Measurements from ENCODE around the gene CLNK.
A peak's percentile ranks its signal among the peaks of the same experiment; 100 is the strongest.

Gene CLNK

DNA sequence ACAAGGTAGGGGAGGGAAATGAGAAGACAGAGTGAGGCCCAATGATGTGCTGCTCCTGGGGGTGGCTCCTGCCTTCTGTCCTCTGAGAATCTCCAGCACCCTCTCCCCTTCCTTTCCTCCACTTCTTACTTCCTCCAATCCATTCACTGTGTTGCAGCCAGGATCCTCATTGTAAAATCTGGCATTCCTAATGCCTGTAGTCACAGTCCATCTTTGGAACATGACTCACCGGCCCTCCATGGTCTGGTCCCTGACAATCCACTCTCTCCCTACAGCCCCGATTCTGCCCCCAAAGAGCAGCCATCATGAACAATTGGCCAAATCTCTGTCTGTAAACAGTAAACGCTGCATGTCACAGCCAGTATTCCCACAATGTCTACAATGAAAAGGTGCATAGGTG lies 72.9 kb downstream of the CLNK start:
- no peak for DNase-seq (ENCODE audit: low read depth in 2 of 2)

GRCh38 chr4:10608501-10609219 lies 75.9 kb downstream of the CLNK start:
- no peak for DNase-seq (ENCODE audit: low read depth in 2 of 2)

DNA sequence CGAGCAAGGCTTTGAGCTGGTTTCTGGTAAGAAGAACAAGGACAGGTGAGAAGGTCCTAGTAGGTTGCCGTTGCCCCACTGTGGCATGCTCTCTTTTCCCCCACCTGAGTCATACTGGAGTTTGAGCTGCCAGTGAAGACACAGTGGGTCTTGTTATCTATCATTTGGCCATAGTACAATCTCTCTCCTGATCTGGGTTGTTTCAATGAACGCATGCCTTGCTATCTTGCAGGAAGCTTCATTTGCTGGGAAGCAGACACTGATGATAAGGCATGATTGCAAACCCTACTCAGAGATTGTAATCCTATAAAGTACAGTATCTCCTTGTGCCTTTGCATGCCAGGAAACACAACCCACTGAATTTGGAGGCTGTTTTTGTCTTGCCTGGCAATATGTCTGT lies 77.4 kb downstream of the CLNK start:
- no peak for DNase-seq (ENCODE audit: low read depth in 2 of 2)

DNA sequence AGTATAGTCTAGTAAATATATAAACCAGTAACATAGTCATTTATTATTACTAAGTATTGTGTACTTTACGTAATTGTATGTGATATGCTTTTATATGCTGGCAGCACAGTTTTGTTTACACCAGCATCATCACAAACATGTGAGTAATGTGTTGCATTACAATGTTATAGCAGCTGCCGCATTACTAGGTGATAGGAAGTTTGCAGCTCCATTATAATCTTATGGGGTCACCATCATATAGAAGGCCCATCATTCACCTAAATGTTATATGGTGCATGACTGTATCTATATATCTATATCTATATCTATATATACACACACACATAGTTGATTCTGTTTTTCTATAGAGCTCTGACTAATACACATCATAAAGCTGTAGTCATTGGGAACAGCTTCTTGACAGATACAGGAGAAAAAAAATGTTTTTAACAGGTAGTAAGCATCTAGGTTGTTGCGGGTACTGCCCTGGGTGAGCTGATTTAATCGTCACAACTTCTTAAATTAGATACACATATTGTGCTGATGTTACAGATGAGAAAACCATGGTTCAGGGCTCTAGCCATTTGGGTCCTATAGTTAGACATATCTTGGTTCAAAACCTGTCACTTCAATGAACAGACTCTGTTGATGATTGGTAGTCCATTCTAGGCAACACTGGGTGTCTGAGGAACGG lies 77.9 kb downstream of the CLNK start:
- no peak for DNase-seq (ENCODE audit: low read depth in 2 of 2)

GRCh38 chr4:10605746-10606482 lies 78.7 kb downstream of the CLNK start:
- DNase-seq (ENCODE audit: low read depth in 2 of 2) = no peak

- no peak for DNase-seq (ENCODE audit: low read depth in 2 of 2)
Measured at GRCh38 chr4:10605031-10605430, 79.5 kb downstream of the CLNK start.

- no peak for DNase-seq (ENCODE audit: low read depth in 2 of 2)
Measured at GRCh38 chr4:10599574-10599973, 85.0 kb downstream of the CLNK start.

DNA sequence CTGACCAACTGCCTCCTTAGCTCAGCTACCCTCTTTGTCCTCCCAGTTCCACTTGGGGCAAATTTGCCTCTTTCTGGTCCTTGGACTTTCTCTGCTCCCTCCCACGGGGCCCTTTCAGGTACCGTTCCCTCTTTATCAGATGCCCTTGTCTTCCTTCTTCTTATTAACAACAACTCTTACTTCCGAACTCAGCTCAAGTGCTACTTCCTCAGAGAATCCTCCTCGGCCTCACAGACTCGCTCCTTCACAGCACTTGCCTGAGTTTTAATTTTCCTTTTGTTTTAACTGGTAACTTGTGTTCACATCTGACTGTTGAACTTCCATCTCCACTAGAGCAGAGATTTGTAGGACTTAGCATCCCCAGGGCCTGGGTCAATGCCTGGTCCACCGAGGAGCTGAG lies 85.7 kb downstream of the CLNK start:
- no peak for DNase-seq (ENCODE audit: low read depth in 2 of 2)

DNA sequence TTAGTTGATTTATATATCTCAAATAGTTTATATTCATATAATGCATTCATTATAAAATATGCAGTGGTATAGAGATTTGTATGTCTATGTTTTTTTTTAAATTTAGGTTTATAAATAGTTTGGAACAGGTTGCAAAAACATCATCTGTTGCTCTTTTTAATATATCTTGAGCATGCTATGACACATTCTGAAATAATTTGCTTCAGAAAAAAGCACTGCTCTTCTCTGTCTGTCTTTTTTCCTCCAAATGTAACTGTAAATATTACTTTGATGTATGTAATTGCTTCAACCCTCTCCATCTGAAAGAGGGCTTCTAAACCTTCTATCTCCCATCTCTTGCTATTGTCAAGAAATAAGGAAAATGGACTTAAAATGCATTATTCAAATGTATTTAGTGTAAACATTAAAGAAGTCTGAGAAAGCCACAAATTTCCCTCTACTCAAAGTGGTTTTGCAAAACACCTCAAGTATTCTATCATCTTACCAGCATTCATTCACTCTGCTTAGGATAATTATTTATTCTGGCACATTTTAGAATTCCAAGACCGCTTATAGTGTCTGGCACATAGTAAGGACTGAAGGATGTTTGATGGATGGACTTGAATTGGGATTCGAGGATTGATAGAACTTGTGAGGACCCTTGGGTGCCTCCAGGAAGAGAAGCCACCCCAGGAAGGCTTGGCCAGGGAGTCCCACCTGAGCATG lies 87.8 kb downstream of the CLNK start:
- no peak for DNase-seq (ENCODE audit: low read depth in 2 of 2)

GRCh38 chr4:10593130-10593529 lies 91.4 kb downstream of the CLNK start:
- DNase-seq (ENCODE audit: low read depth in 2 of 2) = no peak

- no peak for DNase-seq (ENCODE audit: low read depth in 2 of 2)
Measured at GRCh38 chr4:10590896-10591295, 93.7 kb downstream of the CLNK start.

GRCh38 chr4:10589799-10590198 lies 94.8 kb downstream of the CLNK start:
- DNase-seq (ENCODE audit: low read depth in 2 of 2) = no peak

GRCh38 chr4:10589321-10589720 lies 95.2 kb downstream of the CLNK start:
- DNase-seq (ENCODE audit: low read depth in 2 of 2) = no peak

DNA sequence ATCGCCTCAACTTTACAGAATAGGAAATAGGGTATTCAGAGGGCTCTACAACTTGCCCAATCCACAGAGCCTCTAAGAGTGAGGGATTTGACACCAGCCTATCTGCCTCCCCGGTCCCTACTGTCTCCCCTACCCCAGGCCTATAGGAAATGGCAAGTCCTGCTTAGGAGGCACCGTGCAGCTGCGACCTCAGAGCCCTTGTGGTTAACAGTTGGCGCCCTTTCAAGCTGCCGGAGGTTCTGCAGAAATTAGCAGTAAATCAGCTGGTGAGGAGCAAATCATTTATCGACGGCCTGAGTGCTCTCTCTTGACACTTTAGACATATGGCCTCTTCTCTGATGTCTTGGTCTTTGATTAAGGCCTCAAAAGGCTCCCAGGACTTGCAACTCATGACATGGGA lies 96.9 kb downstream of the CLNK start:
- DNase-seq (ENCODE audit: low read depth in 2 of 2) = peak in 1 of 2 donors; percentile 5

- no peak for DNase-seq (ENCODE audit: low read depth in 2 of 2)
Measured at GRCh38 chr4:10587296-10587695, 97.3 kb downstream of the CLNK start.

- no peak for DNase-seq (ENCODE audit: low read depth in 2 of 2)
Measured at GRCh38 chr4:10584042-10584441, 100.5 kb downstream of the CLNK start.

DNA sequence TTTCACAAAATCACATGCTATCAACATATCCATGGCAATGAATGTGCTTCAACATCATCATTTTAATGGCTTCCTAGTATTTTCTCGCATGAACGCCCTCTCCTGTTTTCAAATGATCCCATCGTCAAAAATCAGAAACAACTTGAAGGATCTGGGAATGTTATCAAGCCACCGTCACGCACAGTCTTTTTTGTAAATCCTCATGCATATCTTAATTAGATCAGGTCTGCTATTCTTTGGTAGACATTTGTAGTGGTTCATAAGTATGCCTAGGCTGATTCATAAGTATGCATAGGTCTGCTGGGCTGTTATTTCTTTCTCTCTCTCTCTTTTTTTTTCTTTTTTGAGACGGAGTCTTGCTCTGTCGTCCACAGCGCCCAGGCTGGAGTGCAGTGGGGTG lies 101.6 kb downstream of the CLNK start:
- no peak for DNase-seq (ENCODE audit: low read depth in 2 of 2)

DNA sequence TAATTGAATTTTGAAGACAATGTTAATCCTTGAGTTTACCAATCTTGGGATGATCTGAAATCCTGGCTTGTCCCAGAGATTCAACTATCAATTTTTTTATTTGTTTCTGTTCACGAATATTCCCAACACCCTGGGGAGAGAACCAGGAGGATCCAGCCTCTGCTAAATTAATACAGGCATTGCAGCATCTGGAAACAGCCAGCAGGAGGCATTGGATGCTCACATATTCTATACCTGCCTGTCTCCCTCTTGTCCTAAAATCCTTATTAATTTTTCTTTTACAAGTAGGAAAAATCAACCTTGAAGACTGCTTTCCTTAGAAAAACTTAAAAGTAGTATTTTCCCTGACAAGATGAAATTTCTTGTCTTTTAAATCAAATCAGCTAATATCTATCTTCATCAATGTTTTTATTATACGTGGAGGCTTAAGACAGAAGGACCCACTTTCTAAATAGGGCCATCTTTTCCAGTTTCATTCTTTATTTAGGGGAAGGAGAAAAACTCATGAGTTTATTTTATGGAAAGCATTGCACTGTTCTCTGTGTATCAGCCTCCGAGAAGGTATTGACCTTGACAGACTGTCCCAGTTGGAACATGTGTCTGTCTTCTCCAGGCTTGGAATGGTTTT lies 102.4 kb downstream of the CLNK start:
- DNase-seq (ENCODE audit: low read depth in 2 of 2) = no peak

DNA sequence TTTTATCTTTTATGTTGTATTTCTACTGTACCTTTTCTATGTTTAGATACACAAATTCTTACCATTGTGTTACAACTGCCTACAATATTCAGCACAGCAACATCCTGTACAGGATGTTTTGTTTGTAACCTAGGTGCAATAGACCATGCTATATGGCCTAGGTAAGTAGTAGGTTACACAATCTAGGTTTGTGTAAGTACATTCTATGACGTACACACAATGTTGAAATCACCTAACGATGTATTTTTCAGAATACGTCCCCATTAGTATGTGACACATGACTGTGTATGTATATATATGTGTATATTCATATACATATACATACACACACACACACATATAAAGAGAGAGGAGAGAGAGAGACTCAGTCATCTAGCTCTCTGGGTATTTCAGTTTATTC lies 103.5 kb downstream of the CLNK start:
- no peak for DNase-seq (ENCODE audit: low read depth in 2 of 2)

DNA sequence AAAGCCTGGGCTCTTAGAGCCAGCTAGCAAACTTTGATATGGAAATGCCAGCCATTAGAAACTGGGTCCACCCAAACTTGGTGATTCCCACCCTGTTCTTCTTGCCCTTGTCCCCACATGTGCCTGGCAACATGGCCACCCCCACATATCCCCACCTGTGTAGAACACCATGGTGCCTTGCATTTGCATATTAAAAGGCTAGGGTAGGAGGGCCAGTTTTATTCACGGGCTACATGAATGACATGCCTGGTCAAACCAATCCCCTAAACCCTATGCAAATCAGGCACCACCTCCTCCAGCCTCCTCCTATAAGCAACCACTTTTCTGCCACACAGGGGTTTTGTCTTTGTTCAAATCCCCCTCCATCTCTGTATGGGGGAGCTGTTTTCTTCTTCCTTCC lies 104.9 kb downstream of the CLNK start:
- no peak for DNase-seq (ENCODE audit: low read depth in 2 of 2)

GRCh38 chr4:10577508-10578426 lies 106.8 kb downstream of the CLNK start:
- DNase-seq (ENCODE audit: low read depth in 2 of 2) = no peak
